GM18868 (cell line): ENCODE measurements around the gene FSTL4.

Source experiments
- ATAC-seq: cut with Tn5 transposase; IDR thresholded peaks from one replicate; pipeline ENCODE4 v1.9.1; 2021; ENCODE audit warnings: mild to moderate bottlenecking, moderate library complexity; ENCODE audit not compliant: unreplicated experiment

Gene FSTL4

DNA sequence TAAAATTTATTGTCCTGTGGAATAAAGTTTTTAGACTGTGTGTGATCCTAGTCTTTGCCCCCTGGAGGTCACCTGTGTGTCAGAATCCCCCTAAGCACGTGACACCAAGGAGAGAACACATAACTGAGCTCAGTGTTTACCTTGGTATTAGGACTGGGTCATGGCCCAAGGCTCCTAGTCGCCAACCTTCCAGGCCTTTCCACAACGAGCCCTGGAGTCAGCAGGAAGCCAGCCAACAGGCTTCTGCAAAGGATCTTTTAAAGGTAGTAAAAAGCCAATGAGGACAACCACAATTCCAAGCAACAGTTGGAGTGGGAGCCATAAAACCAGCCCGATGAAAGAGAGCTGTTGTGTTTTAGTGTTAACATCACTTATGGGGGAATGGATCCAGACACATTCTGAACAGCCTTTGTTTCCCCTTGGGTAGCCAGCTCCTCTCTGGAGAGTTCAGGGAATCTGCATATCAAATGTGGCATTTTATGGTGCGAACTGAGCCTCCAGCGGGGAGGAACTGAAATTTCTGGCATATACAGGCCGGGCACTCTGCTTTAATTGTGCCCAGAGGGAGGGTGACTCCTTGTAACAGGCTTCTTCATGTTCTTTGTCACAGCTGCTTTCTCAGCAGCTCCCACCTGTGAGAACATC, 239.9 kb downstream of the FSTL4 start:
- no peak for ATAC-seq

DNA sequence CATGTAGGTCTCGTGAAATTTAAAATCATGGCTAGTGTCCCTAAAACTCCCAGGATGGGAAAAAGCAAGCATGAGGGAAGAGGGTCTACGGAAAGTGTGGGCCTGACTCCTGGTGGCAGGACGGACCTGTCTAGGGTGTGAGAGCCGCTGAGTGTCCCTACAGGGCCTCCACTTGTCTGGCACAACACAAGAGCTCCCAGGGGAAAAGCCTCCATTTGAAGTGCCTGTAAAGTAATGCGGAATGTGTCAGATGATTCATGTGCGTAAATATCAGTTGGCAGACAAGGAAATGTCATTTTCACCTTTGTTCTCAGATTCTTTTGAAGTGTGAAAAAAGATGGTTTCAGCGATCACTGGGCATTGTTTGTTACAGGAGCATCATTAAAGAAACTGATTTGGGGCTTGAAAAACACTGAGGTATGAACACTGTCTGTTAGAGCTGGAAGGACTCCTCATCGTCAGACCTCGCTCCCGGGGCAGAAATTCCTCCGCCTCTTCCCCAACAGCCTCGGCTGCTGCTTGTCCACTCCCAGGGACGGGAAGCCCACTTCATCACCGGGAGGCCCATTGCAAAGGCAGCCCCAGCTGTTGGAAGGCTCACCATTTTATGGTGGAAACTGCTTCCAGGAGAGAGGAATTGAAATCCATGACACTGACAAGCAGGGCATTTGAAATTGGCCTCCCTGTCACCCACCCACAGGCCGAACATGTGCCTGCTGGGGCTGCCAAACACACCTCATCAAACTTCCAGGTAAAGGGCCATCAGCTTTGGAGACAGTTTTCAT, 240.8 kb downstream of the FSTL4 start:
- no peak for ATAC-seq

DNA sequence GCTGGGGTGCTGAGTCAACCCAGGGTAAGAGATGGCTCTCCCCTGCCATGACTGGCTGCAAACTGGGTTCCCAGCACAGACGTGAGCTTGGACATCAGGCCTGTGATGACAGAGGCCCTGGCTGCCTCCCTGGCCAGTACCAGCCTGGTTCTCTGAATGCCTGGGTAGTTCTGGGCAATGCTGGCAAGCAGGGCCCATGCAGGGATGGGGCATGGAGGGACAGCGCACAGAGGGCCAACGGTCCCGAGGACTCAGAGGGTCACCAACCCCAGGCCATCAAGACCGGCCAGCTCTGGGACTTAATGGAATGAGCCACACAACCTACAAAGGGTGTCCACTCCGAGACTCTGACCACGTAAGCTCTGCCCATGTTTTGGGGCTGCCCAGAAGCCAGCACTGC, 241.4 kb downstream of the FSTL4 start:
- ATAC-seq, result no peak

DNA sequence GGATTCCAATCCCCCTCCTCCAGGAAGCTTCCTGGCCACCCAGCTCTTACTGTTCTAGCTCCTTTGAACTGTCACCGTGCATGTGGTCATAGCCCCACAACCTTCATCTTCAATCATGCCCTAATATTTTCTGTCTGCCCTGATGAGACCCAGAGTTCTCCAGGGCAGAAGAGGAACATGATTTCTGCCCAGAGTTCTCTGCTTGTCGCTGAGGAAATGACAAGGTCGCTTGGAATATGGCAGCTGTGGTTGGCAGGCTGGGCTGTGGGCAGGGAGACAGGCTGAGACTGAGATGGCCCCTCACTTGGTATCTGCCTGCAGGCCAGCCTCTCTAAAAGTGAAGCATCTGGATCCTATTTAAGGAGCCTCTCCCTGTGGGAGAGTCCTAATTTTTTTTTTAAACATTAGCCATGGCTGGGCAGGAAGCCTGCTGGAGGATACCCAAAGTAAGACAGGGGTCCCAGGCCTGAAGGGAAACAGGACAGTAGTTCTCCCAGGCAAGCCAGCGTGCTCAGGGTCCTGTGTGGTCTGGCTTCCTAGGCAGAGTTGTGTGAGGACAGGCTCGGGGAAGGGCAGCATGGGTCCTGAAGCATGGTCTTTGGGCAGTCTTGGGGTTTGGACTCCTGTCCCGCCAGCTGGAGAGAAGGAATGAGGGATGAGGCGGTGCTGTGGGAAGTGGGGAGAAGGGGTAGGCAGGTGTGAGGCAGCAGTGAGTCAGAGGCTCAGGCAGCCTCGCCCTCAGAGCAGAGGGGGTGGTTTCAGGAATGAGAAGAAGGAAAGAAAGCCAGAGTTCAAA, 242.1 kb downstream of the FSTL4 start:
- no peak for ATAC-seq

DNA sequence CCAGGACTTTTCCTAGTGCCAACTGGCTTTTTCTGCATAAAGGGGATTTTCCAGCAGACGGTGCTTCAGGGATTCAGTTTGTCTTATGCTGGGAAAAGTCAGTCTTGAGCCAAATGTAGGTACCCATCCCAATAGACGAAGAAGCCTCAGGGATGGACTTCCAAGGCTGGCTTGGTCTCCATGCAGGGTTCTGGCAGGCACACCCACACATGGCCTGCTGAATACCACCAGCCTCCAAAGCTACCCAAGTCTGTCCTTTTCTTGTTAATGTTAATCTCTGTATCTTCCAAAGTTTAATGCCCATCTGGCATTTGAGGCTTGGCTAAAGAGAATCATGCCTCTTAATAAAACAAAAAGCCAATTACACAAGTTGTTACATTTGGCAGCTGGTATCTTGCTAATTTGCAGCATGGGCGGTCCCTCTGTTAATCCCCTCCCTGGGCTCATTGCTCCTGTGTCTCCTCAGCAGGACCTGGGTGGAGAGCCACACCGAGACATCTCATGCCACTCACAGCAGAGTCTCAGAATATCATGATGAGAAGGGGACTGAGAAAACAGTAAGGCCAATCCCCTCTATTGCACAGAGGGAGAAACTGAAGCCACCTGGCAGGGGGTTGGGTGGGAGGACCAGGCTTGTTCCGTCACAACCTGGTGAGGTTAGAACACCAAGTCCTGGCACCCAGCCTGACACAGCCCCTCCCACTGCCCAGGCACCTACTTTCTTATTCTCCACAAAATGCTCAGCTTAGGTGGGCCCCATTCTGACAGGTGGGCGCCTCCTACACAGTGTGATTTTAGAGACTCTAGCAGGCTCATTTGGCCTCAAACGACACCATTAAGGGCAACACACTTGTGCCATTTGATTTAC, 243.2 kb downstream of the FSTL4 start:
- ATAC-seq, result no peak

DNA sequence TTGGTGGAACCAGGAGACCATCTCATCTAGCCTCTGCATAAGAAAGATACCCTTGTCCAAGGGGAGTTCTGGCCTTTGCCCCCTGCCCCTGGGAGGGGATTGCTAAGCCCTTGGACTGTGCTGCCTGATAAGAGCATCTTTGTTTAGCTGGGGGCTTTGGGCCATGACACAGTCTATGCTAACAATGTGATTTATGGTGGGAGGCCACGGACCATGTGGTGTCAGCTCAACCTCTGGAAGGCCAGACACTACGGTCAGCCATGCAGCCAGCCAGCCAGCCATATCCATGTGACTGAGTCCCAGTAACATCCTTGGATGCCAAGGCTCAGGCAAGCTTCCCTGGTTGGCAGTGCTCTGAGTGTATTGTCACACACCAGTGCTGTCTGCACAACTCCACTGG, 244.4 kb downstream of the FSTL4 start:
- no peak for ATAC-seq

DNA sequence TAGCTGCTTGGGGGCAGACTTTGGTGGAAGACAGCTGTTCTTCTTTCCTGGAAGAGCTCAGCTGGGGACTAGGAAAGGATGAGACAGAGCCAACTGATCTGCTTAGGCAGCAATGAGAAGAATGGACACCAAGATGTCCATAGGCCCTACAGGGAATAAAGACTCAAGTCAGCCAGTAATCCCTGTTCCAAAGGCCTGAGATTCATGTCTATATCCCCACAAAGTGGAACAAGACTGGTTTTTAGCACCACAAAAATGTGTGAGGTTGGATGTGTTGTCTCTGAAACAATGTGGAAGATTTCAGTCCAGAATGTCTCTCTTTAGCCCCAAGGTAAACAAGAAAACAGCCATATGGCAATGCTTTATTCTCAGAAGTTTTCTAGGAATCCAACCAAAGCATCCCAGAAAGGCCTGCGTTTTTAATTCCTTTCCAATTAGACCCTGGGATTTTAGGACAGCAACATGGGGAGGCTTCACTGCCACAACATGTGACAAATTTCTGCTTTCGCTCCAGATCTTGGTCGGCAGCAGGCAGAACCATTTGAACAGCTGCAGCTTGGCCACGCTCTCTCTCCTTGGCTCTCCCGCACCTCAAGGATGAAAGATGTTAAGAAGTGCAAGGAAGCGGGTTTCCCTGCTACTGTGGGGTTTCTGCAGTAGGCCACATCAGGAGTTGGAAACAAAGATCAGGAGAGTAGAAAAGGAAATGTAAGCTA, 245.1 kb downstream of the FSTL4 start:
- no peak for ATAC-seq

DNA sequence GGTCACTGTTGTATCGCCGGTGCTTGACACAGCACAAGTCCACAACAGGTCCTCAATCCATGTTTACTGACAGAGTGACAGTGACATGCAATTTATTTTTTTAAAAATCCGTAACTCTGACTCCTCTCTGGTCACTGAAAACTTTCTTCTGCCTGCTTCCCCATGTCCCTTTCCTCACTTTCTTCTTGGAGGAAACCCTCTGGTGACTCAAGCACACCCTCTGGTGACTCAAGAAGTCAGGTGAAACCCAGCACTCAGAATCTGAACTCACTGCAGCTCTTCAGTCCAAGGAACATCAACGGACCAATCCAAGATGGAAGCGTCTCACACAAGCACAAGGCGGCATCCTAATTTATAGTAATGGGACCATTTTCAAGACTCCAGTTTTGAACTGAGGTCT, 245.9 kb downstream of the FSTL4 start:
- no peak for ATAC-seq

DNA sequence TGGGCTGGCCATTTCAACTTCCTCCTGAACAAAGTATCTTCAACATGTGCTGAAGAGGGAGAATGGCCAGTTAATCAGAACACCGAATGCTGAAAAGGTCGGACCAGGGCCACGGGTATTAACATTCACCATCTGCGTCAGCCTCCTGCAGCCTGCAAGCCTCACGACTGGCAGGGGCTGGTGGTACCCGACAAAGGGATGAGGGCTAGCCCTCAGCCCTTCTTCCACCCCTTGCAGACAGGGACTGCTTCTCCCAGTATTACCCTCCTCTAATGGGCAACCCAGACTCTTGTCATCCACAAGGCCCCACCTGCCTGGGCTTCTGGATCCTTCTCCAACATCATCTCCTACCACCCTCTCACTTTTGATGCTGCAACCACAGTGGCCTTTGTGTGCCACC, 246.6 kb downstream of the FSTL4 start:
- no peak for ATAC-seq

DNA sequence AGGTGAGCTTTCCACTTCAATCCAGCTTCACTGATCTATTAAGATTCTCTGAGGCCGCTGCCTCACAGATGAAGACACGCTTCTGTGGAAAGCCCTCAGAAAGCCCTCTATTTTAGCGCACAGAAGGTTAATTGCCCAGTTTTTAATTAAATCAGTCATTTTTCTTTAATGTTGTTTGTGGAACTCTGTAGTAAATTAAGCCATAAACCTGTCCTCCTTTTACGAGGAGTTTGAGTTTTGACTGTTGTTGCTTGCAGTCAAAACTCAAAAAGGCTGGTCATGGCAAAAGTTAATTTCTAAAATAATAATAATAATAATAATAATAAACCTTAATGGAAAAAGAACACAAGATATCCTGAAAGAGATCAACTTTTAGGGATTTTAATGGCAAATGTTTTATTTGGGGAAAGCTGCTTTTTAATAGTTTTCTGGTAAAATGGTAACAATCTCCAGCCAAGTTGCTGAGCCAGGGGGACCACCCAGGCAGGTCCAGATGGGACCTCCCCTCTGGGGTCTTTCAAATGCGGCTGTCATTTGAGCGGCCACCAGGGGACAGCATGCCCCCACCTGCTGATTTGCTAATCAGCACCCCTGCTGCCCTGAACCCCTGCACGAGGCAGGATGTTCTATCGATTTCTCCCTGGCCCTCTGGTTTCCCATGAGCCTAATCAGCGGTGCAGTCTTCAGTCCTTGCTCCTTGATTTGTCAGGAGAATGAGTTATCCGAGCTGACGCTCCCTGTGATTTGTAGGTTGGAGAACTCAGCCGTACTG, 247.2 kb downstream of the FSTL4 start:
- no peak for ATAC-seq

DNA sequence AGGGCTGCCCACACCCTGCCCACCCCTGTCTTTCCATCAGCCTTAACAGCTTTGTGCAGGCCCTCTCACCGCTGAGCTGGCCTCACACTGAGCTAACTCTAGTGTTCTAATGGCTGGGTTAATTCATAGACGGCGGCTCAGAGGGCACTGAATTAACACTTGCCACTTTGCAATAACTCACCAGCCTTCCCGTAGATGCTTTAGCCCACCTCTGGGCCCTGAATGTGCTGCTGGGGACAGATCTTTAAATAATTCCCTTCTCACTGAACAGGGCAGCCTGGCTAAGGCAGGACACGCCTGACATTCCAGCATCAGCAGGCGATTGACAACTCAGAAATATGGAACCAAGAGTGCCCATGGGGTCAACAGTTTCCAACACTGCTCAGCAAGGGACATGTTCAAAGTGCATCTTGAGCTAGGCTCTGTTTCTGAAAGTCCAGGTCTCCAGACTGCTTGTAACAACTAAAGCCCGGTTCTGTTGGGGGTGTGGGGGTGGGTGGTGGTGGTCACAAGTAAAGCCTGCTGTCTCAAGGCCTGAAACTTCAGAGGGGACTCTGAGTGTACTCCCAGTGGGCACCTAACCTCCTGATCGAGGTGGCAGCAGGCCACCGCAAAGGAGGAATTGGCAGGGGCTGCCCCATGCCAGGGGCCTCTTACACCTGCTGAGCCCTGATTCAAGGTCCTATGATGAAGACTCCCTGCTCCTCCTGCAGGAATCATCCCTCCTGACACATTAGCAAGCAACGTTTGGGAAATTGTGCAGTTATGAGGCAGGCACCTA, 248.3 kb downstream of the FSTL4 start:
- ATAC-seq, result no peak

DNA sequence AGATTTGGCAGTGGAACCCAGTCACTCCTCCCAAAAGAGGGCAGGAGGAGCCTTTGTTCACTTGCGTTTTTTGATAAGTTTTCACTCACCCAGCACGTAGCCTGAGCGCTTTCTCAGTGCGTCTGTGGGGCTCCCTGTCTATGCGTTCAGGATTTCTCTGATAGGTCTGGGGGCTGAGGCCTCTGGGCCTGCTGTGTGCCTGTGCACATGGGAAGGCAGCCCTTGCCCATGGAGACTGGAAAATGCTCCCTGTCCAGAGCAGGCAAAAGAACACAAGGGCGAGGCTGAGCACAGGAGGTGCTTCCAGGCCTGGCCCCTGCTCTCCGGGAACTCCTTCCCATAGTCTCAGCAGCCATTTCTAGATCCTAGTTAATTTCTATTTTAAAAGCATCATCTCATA, 249.9 kb downstream of the FSTL4 start:
- no peak for ATAC-seq

DNA sequence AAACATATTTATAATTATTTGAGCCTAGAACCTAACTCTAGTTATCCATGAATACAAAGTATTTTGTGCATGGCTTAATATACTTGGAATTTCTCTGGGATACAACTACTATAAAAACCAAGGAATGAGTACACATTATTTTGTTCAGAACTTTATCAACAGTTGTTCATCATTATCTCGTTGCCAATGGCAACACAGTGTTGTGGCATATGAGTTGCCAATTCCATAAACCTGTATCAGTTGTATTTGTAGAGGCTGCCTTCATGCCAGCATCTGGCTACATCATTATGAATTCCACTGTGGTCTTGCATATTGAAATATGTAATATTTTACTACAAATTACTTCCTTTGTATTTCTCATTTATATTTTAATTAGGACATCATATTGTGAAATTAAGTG, 250.4 kb downstream of the FSTL4 start:
- no peak for ATAC-seq

DNA sequence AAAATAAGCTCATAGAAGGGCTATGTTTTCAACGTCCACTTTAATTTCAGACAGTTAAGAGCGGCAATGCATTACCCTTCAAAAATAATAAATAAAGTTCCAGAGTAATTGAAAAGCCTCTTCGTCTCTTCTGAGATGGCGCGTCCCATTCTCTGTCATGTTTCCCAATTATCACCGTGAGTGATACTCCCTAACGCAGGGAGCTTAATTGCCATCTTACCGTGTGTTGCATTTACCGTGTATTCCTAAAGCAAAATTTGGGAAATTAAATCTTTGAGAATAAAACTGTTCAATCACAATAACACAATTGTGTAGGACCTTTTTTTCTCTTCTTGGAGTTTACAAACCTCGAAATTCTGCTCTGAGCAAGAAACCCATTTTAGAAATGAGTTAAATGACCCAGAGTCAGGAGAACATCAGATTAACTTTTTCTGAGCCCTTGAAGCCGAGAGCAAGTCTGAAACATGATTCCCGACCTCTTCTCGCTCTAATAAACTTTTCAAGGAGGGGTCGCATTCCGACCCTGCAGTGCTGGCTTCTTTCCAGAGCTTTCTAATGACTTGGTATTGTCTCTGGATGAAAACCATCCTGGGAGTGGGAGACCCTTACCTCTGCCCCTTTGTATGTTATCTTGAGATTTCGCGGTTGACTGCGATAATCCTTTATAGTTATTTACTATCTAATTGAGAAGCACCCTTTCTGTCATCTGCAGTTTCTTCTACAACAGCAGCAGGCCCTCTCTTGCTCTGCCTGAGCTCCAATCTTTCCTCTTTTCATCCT, 251.5 kb downstream of the FSTL4 start:
- no peak for ATAC-seq

DNA sequence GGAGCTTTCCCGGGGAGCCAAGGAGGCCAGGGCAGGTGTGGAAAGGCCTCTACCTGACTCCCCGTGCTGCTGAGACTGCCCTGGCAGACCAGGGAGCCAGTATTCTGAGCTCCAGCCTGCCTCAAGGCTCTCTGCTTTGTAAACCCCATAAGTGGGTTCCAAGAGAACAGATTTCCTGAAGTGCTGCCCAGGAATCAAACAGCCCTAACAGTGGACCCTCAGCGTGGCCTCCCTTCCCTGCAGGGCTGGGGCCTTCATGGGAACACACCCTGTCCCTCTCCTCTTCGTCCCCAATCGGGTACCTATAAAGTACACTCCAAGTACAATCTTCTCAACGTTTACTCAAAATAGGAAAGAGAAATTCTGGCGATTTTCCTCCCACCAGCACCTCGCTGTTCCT, 252.5 kb downstream of the FSTL4 start:
- no peak for ATAC-seq

DNA sequence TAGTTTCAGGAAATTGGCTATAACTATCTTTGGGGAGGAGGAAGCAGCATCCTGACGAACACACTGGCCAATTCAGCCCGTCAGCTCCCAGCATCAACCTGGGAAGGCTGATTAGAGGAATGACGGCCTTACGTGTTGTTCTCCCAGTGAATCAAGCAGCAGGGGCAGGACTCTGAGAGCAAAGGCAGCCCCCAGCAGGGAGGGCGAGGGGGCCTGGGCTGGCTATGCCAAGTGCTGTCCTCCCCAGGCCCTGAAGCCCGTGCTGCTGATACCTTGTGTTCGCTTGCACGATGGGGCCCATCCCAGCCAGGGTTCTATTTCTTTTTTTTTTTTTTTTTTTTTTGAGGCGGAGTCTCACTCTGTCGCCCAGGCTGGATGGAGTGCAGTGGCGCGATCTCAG, 254.1 kb downstream of the FSTL4 start:
- ATAC-seq, result no peak

DNA sequence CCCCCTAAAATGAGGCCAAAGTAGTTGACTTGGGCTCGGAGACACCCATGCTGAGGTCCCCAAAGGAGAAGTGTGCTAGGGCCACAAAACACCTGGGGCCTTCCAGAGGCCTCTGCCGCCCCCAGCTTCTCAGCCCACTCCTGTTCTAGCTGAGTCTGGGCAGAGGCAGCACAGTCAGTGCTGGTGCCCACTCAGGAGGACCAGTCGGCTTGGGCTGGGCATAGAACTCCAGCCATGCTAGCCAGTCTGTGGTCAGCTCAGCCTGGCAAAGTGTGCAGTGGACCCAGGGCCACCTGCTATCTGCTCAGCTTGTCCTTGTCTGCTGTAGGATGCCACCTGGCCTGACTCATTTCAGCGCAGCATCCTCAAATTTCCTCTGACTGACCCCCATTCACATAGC, 254.6 kb downstream of the FSTL4 start:
- no peak for ATAC-seq

DNA sequence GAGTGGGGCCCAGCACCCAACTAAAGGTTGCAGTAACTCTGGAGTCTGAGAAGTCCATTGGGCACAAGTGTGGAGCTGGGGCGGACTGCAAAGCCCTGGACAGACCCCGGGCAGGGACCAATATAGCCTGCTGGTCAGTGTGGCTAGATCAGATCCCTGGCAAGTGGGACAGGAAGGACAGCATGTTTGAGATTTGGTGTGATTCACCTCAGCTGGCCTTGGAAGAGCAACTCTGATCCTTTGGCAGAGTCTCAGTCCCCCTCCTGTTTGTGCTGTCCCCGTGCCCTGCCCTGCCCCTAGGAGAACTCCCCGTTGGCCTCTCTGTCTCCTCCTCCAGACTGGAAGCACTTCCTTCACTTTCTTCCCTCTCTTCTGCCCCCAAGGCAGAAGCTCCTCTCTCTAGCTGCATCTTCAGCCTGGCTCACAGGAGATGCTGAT, 255.3 kb downstream of the FSTL4 start:
- no peak for ATAC-seq
